ENCODE measurements around the gene PDPR. TPM values are rescaled to one million over a fixed set of nuclear protein-coding genes. Genes with fewer than 3 reads are reported as not detected.

Gene PDPR
- total RNA-seq, 2 donors from 2014 or later, result 17.2 to 50.4 TPM

DNA sequence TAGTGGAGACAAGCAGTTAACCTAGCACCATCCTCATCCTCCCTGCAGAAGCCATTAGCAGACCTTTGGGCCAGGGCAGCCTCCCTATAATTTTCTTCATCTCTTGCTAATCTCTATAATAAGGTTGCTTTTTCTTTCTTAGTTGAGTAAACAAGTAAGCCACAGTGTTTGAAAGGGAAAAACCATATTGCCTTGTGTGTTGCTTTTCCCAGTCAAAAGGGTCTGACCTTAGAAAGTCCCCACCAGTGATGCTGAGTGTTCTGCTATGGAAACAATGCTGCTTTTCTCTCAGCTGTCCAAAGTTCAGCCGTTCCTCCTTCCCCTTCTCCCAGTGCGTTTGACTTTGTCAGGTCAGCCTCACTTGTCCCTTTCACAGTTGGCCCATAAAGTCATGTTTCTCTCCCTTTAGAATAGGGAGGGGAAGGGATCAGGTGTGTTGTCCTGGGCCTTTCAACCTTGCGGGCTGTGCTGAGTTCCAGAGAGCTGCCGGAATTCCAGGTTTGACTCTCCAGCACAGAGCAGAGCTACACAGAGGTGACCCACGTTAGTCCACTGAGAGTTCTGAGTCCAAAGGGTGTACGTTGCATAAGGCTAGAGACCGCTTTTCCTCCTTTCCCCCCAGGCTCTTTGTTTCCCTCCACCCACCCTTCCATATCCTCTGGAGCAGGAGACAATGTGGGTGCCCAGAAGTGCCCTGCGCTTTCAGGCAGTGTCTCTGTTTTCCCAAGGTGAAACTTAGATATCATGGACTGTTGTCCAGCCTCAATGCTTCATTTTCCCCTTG is 43.5 kb downstream of the PDPR start:
- 87% methylated on average over 8 of the region's 8 CpGs for WGBS
- peaks cover 6 to 52% of the 10 kb centered on the region in 2 donors for H3K36me3 ChIP-seq
- no peak overlapping the region for H3K27ac ChIP-seq
- no peaks in the 10 kb centered on the region for H3K9me3 ChIP-seq
- no peak overlapping the region for H3K4me3 ChIP-seq
- peak; percentile 3 for DNase-seq (ENCODE audit: low spot score)
- TF ChIP-seq POLR2AphosphoS5 (IDR thresholded peaks at IDR 0.05) (no peak), POLR2A (IDR thresholded peaks at IDR 0.05) (no peak), CTCF (IDR thresholded peaks at IDR 0.05) (no peak)
- peaks cover 2% of the 10 kb centered on the region for H3K4me1 ChIP-seq (replicated peaks)
- no peaks in the 10 kb centered on the region for H3K27me3 ChIP-seq (replicated peaks; ENCODE audit: insufficient read depth)
- intact Hi-C loops (cut with DNase I), result no loop called here

GRCh38 chr16:70158261-70158939 is 44.3 kb downstream of the PDPR start:
- no peak overlapping the region for H3K27ac ChIP-seq
- H3K9me3 ChIP-seq, result no peaks in the 10 kb centered on the region
- intact Hi-C loops (cut with DNase I), result no loop called here
- WGBS, result 72% methylated on average over 7 of the region's 7 CpGs
- H3K36me3 ChIP-seq, result peaks cover 6 to 48% of the 10 kb centered on the region in 2 donors
- no peaks in the 10 kb centered on the region for H3K27me3 ChIP-seq (replicated peaks; ENCODE audit: insufficient read depth)
- peak; percentile 4 for DNase-seq (ENCODE audit: low spot score)
- peaks cover 2% of the 10 kb centered on the region for H3K4me1 ChIP-seq (replicated peaks)
- no peak for TF ChIP-seq POLR2A (IDR thresholded peaks at IDR 0.05)
- TF ChIP-seq POLR2AphosphoS5 (IDR thresholded peaks at IDR 0.05), result no peak
- no peak for TF ChIP-seq CTCF (IDR thresholded peaks at IDR 0.05)
- no peak overlapping the region for H3K4me3 ChIP-seq

- no peak overlapping the region for H3K27ac ChIP-seq
- peak; percentile 2 for DNase-seq (ENCODE audit: low spot score)
- peaks cover 6 to 40% of the 10 kb centered on the region in 2 donors for H3K36me3 ChIP-seq
- intact Hi-C loops (cut with DNase I), result no loop called here
- no peaks in the 10 kb centered on the region for H3K9me3 ChIP-seq
- H3K4me3 ChIP-seq, result no peak overlapping the region
- no peak for TF ChIP-seq POLR2AphosphoS5 (IDR thresholded peaks at IDR 0.05)
- TF ChIP-seq CTCF (IDR thresholded peaks at IDR 0.05), result no peak
- no peak for TF ChIP-seq POLR2A (IDR thresholded peaks at IDR 0.05)
- WGBS, result 74% methylated on average over 9 of the region's 9 CpGs
- H3K27me3 ChIP-seq (replicated peaks; ENCODE audit: insufficient read depth), result no peaks in the 10 kb centered on the region
- peaks cover 2% of the 10 kb centered on the region for H3K4me1 ChIP-seq (replicated peaks)
These were observed 45.5 kb downstream of the PDPR start for GRCh38 chr16:70159355-70160348.

DNA sequence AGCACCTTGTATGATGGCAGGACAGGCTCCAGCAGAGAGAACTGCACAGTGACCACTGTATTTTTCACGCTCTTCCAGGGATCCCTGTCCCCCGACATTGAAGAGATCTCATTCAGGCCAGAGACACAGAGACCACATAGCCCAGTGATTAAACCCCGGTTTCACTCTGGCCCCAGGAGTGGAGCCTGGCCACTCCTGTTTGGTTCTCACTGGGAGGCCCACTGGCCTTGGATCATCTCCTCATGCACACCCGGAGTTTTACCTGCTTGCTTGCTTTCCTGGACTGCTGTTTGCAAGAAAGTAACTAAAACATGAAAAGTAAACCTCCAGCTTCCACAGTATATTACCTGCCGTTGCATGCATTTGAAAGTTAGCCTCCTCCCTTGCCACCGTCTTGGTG is 46.3 kb downstream of the PDPR start:
- peaks cover 6 to 39% of the 10 kb centered on the region in 2 donors for H3K36me3 ChIP-seq

More for the DNA sequence above, 46.3 kb downstream of the PDPR start:
- Histone ChIP-seq H3K27me3 (replicated peaks; ENCODE audit: insufficient read depth) (no peaks in the 10 kb centered on the region), H3K27ac (no peak overlapping the region), H3K4me3 (no peak overlapping the region), H3K4me1 (replicated peaks) (peaks cover 2% of the 10 kb centered on the region), H3K9me3 (no peaks in the 10 kb centered on the region)
- DNase-seq (ENCODE audit: low spot score), result peak; percentile 3
- 88% methylated on average over 6 of the region's 6 CpGs for WGBS
- intact Hi-C loops (cut with DNase I), result no loop called here
- TF ChIP-seq CTCF (IDR thresholded peaks at IDR 0.05) (no peak), POLR2AphosphoS5 (IDR thresholded peaks at IDR 0.05) (no peak), POLR2A (IDR thresholded peaks at IDR 0.05) (no peak)
